ENCODE results near the gene BMPER. TPM values are rescaled to one million over a fixed set of nuclear protein-coding genes. Genes with fewer than 3 reads are reported as not detected.

The BMPER gene
- total RNA-seq, result 133 and 181 TPM in 2 replicates

DNA sequence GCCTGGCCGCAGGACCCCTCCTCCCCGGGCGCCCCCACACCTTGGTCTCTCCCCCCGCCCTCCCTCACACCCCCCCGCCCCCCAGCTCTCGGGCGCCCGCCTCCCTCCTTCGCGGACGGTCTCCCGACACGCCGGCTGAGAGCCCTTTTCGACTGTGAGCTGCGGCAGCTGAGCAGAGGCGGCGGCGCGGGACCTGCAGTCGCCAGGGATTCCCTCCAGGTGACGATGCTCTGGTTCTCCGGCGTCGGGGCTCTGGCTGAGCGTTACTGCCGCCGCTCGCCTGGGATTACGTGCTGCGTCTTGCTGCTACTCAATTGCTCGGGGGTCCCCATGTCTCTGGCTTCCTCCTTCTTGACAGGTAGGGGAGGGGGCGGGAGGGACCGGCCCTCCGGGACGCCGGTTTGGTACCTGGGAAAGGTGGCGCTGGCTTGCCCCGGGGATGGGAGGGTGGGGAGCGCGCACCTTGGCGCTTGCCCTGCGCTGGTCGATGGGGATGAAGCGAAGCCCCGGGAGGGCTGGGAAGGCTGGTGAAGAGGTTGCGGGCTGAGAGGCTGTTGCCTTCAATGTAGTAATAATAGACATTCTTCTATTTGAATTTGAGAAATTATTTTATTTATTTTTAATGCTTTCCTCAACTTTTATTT is at the start of gene BMPER:
BMPER (plus strand) TSS at position 151 of the 644 bp plus-strand sequence; CDS start at position 226, 75 bp downstream.

